Stimulated activated CD8-positive, alpha-beta memory T cell treated with anti-CD3 and anti-CD28 coated beads, Interleukin-12 subunit alpha, Interleukin-12 subunit beta, amount 100 ng/mL, for 24 hours (primary cell): ENCODE data around the gene PIF1.

Source experiments
- DNase-seq: peaks from one replicate; pipeline ENCODE4 v3.0.0-alpha.2; 2020; ENCODE audit errors: extremely low read depth

The PIF1 gene, protein sequence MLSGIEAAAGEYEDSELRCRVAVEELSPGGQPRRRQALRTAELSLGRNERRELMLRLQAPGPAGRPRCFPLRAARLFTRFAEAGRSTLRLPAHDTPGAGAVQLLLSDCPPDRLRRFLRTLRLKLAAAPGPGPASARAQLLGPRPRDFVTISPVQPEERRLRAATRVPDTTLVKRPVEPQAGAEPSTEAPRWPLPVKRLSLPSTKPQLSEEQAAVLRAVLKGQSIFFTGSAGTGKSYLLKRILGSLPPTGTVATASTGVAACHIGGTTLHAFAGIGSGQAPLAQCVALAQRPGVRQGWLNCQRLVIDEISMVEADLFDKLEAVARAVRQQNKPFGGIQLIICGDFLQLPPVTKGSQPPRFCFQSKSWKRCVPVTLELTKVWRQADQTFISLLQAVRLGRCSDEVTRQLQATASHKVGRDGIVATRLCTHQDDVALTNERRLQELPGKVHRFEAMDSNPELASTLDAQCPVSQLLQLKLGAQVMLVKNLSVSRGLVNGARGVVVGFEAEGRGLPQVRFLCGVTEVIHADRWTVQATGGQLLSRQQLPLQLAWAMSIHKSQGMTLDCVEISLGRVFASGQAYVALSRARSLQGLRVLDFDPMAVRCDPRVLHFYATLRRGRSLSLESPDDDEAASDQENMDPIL

DNA sequence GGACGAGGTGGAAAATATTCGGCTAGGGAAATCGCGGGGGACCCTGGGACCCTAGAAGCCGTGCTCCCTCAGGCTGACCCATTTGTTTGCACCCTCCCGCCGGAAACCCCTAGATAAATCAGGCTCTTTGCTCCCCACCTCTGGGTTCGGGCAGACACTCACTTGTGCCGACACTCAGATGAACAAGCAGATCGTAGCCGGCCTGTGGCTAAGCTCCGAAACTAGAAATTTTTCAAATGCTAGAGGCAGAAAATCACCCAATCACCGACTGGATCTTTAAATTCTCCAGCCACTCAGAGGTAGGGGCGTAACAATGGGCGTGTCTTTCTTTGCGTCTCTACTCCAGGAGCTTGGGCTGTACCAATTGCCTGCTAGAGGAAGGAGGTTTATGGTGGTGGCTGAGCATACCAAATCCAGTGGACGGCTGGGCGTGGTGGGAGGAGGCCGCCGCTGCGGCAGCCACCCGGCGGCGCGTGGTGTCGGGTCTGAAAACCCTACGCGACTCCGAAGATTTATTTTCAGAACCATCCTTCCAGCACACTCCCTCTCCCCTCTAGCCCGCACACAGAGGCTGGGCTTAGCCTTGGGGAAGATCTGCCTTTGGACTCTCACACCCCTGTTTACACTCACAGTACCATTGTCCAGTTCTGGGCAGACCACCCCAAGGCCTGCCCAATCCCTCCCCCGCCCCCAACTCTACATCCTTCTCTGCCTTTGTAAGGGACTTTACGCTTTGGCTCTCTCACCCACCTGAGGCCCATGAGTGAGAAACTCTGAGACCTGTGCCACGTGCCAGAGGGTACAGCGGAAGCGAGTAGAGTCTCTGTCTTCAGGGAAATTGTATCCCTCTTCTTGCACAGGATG lies at the start of gene PIF1:
TSS of gene PIF1 (minus strand) at position 217 of the 864 bp plus-strand sequence. CDS start 1,312 bp downstream, outside the sequence.
- DNase-seq: peak; percentile 73

DNA sequence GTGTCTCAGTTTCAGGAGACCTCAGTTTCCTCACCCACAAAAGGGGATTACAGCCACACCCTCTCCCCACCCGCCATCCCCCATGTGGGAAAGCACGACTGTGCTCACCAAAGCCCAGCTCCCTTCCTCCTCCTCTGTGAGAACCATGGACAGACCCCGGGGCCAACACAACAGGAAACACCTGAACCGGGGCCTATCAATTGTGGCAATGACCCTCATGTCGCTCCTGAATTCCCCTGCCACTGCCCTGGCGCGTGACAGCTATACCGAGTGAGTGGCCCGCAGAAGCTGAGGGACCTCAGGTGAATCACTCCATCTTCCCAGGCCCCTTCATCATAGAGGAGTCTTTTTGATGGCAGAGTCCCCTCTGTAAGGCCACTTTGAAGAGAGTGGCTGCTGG lies 44.9 kb upstream of the PIF1 start:
- no peak for DNase-seq

GRCh38 chr15:64869501-64869900 lies 44.1 kb upstream of the PIF1 start:
- no peak for DNase-seq

DNA sequence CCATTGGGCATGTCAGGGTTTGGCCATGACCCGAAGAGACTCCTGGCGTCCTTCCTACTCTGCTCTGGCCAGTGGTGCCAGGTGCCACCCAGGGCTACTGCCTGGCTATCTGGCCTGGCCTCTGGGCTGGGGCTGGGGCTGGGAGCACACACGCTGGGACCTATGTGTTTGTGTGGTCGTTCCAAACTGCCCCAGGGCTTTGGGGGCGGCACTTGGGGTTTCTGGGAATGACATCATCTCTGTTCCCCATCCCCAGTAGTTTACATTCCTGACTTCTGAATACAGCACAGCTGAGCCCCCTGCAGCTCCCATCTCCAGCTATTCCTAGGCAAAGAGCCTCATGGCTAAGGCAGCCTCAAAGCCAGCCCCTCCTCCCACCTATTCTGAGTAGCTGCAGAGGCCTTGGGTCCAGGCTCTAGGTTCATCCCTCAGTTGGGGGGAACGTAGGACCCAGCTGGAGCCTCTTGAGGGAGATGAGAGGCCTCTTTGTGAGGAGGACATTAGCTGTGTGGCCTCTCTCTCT lies 40.6 kb upstream of the PIF1 start:
- DNase-seq: no peak

DNA sequence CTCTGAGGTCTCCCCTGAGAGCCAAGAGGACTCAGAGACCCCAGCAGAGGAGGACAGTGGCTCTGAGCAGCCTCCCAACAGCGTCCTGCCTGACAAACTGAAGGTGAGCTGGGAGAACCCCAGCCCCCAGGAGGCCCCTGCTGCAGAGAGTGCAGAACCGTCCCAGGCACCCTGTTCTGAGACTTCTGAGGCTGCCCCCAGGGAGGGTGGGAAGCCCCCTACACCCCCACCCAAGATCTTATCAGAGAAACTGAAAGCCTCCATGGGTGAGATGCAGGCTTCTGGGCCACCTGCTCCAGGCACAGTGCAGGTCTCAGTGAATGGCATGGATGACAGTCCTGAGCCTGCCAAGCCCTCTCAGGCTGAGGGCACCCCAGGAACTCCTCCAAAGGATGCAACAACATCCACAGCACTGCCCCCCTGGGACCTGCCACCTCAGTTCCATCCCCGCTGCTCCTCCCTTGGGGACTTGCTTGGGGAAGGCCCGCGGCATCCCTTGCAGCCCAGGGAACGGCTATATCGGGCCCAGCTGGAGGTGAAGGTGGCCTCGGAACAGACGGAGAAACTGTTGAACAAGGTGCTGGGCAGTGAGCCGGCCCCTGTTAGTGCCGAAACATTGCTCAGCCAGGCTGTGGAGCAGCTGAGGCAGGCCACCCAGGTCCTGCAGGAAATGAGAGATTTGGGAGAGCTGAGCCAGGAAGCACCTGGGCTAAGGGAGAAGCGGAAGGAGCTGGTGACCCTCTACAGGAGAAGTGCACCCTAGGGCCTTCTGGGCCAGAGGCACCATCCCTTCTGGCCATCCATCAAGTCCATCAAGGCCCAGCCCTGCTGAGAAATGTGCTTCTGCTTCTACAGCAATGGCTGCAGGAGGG lies 39.9 kb upstream of the PIF1 start:
- no peak for DNase-seq

DNA sequence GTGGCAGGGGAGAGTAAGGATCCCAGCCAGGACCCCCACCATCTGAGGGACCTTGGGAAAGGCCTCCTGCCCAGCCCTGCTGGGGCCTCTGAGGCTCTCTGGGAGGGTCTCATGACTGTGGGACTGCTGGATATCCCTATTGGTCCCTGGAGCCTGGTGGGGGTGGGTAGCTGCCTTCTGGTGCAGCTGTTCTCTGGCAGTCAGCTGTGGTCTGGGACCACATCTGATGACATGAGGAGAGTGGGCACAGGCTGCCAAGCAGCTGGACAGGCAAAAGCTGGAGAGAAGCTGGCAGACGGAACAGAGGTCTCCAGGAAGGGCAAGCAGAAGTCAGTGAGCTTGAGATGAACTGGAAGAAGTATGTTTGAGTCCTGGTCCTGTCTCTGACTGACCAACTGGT lies 38.6 kb upstream of the PIF1 start:
- no peak for DNase-seq

GRCh38 chr15:64862408-64862807 lies 37.0 kb upstream of the PIF1 start:
- no peak for DNase-seq

DNA sequence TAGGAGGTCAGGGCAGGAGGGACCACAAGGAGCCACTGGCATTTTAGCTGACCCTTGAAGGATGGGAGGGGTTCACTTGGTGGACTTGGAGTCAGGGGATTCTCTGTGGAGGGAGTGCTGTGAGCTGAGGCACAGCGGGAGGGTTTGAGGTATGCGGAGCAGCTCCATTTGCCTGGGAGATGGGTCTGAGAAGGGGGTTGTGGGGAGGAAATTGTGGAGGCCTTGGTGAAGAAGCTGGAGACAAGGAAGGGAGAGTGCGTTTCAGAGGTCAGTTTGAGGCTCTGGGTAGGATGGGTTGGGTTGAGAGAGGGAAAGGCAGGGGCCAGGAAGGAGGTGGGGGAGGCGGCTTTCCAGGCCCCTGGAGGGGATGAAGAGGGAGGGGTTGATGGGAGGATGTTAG lies 36.5 kb upstream of the PIF1 start:
- DNase-seq: no peak

GRCh38 chr15:64861331-64861730 lies 35.9 kb upstream of the PIF1 start:
- no peak for DNase-seq

DNA sequence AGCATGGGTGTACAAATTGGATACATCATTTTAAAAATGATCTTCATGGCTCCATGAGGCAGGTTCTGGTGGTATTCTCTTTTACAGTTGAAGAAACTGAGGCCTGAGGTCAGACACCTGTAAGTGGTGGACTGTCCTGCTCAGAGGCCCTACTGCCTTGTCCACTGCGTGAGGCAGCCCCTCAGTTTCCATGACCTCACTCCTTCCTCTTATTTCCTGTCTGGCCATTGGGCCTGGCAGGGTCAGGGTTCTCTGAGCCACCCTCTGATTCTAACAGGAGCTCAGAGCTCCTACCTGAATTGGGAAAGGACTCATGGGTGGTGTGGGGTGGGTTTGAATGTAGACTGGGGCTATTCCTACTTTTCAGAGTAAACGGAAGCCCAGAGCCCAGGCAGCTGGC lies 33.8 kb upstream of the PIF1 start:
- DNase-seq: no peak

DNA sequence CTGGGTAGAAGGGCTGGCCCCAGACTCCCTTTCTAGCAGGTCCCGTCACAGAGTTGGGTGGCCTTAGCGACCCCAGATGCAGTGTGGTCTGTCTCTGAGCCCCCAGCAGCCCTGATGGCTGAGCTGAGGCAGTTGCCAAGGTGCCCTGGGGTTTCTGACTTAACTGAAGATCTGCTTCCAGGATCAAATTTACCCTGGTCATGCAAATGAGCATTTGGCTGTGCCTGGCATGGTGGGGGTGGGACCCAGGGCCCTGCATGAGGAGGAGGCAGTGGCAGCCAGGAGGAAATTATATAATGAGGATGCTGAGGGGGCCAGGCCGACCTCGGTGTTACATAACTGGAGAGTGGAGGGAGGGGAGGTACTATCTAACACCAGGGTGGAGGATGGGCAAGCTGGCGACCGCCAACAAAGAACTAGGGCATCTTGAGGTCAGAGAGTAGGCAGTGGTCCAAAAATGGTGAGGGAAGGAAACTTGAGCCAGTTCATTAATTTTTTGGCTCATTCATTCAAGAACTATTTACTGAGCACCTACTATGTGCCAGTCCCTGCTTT lies 32.7 kb upstream of the PIF1 start:
- no peak for DNase-seq

- no peak for DNase-seq
Observed at GRCh38 chr15:64857421-64857820, 32.0 kb upstream of the PIF1 start.

GRCh38 chr15:64856429-64857145 lies 31.1 kb upstream of the PIF1 start:
- no peak for DNase-seq

GRCh38 chr15:64855205-64855975 lies 29.9 kb upstream of the PIF1 start:
- DNase-seq: no peak

- no peak for DNase-seq
Observed at GRCh38 chr15:64854526-64854925, 29.1 kb upstream of the PIF1 start.

GRCh38 chr15:64854041-64854440 lies 28.6 kb upstream of the PIF1 start:
- DNase-seq: no peak

DNA sequence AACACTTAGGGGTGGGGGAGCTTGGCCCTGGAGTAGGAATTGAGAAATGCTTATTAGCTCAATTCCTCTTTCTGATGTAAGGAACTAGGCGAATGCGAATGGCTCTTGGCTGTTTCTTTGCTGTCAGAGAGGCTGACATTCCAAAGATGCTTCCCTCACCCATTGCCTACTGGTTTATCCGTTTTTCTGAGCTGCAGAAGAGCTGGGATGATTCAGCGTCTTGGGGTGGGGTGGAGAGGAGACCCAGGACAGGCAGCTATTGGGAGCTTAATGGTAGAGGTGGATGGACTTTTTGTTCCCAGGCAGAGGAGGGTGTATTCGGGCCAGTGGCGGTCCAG lies 26.0 kb upstream of the PIF1 start:
- DNase-seq: no peak

DNA sequence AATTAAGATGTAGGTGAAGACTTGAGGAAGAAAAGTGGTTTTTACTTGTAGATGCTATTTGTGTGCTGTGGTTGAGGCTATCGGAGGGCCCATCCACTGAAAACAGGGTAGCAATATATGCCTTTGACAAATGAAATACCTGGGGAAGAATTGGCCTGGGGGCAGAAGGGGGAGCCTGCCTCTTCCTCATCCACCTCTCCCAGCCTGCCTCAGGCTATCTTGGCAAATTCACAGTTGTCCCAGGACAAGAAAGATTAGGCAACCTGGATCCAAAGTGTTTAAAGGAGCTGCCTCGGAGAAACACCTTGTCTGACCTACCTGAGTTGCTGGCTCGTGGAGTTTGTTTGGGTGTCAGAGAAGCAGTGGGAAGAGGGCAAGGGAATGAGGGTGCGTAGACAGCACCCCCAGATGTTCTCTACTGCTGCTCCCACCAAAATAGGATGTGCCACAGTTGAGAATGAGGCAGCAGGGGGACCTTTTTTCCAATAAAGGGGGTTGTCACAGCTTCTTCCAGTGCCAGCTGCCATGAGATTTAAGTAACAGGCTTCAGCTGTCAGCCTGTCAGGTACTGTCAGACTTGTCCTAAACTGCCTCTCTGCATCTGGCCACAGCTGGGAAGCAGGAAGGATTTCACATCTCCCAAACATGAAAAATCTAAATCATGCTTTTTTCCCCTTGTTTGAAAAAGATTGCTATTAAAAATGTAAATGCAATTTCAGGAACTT lies 25.5 kb upstream of the PIF1 start:
- no peak for DNase-seq
